Esophagus muscularis mucosa (tissue), 4 donors: ENCODE results near the gene CRACDL. TPM values are rescaled to one million over a fixed set of nuclear protein-coding genes. Genes with fewer than 3 reads are reported as not detected.

ENCODE experiments used
- DNase-seq: peaks from one replicate; pipeline ENCODE4 v3.0.0-alpha.2; 2017; ENCODE audit errors: extremely low spot score
- H3K27ac ChIP-seq, 4 donors: fragments of 200-600 bp; sonication (generic); replicated peaks in 1 of 4; 1 replicate in 3 of 4; 2 replicates in 1 of 4; pipeline ENCODE4 v1.5.1; 2016 to 2019; ENCODE audit warnings: mild to moderate bottlenecking in 1 of 4
- H3K27me3 ChIP-seq, 4 donors: fragments of 200-600 bp; sonication (generic); one replicate each; pipeline versions ENCODE4 v1.5.1 to v1.6.0; 2016 to 2019
- H3K36me3 ChIP-seq, 4 donors: fragments of 200-600 bp; sonication (generic); one replicate each; pipeline ENCODE4 v1.5.1; 2016 to 2019
- H3K4me1 ChIP-seq, 4 donors: fragments of 200-600 bp; sonication (generic); one replicate each; pipeline ENCODE4 v1.5.1; 2016 to 2019
- H3K4me3 ChIP-seq, 4 donors: fragments of 200-600 bp; sonication (generic); 1 replicate in 2 of 4; 2 replicates in 2 of 4; pipeline ENCODE4 v1.5.1; 2016 to 2019; ENCODE audit warnings: mild to moderate bottlenecking in 4 of 4, moderate library complexity in 1 of 4
- H3K9me3 ChIP-seq, 4 donors: fragments of 200-600 bp; sonication (generic); 1 replicate in 3 of 4; 2 replicates in 1 of 4; pipeline ENCODE4 v1.5.1; 2016 to 2019
- EP300 ChIP-seq: sonication (generic); formaldehyde crosslinking; IDR thresholded peaks from one replicate; pipeline ENCODE4 v1.6.1; 2017; ENCODE audit warnings: antibody characterized with exemption
- POLR2A ChIP-seq: fragments of 450-650 bp; IDR thresholded peaks from one replicate; pipeline ENCODE4 v1.6.1; 2017; ENCODE audit warnings: antibody characterized with exemption, moderate library complexity, mild to moderate bottlenecking, low read depth
- POLR2AphosphoS5 ChIP-seq, 2 donors: sonication (generic); formaldehyde crosslinking; IDR thresholded peaks; one replicate each; pipeline ENCODE4 v1.6.1; 2017; ENCODE audit warnings: antibody characterized with exemption in 2 of 2
- WGBS: methylation state at CpG from one replicate; pipeline ENCODE4 v1.1.5; 2018; 5-methylcytosine and 5-hydroxymethylcytosine counted together
- intact Hi-C: fragments of 100-400 bp; cut with DNase I; formaldehyde crosslinking; loops from one replicate; pipeline ENCODE4 v1.15.1; 2023
- total RNA-seq, 4 donors: library from RNA; depleted of rRNA; stranded (reverse); fragments of >200 nt; gene quantifications; one replicate each; pipeline versions ENCODE4 v1.1.0 to v1.2.1, GENCODE V29; 2016
- TF ChIP-seq, protein P1 (sequence below), 3 experiments: fragments of 200-600 bp in 2 of 3; fragments of 450-650 bp in 1 of 3; sonication (generic) in 2 of 3; IDR thresholded peaks; one replicate each; pipeline ENCODE4 v1.5.1; 2017 to 2019; ENCODE audit warnings: antibody characterized with exemption in 3 of 3, mild to moderate bottlenecking in 2 of 3, moderate library complexity in 1 of 3

CRACDL gene
- total RNA-seq, 4 donors from 2014 or later, result 1.7 to 4.7 (median 3.3) TPM

DNA sequence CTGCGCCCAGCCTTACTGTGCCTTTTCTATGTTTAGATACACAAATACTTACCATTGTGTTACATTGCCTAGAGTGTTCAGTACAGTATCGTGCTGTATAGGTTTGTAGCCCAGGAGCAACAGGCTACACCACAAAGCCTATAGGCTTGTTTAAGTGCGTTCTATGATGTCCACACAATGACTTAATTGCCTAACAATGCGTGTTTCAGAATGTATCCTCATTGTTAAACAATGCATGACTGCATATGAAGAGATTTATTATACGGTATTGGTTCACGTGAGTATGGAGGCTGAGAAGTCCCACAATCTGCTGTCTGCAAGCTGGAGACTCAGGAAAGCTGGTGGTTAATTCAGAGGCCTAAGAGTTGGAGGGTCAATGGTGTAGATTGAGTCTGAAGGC is 158.9 kb downstream of the CRACDL start:
- H3K4me3 ChIP-seq, result no peak overlapping the region
- intact Hi-C loops, result no loop called here
- H3K36me3 ChIP-seq, result no peaks in the 10 kb centered on the region
- TF ChIP-seq EP300 (no peak), POLR2AphosphoS5 (IDR thresholded peaks at IDR 0.05) (no peak), POLR2A (no peak)
- TF ChIP-seq, protein P1, sequence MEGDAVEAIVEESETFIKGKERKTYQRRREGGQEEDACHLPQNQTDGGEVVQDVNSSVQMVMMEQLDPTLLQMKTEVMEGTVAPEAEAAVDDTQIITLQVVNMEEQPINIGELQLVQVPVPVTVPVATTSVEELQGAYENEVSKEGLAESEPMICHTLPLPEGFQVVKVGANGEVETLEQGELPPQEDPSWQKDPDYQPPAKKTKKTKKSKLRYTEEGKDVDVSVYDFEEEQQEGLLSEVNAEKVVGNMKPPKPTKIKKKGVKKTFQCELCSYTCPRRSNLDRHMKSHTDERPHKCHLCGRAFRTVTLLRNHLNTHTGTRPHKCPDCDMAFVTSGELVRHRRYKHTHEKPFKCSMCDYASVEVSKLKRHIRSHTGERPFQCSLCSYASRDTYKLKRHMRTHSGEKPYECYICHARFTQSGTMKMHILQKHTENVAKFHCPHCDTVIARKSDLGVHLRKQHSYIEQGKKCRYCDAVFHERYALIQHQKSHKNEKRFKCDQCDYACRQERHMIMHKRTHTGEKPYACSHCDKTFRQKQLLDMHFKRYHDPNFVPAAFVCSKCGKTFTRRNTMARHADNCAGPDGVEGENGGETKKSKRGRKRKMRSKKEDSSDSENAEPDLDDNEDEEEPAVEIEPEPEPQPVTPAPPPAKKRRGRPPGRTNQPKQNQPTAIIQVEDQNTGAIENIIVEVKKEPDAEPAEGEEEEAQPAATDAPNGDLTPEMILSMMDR (IDR thresholded peaks at IDR 0.05), result no peak
- H3K4me1 ChIP-seq, result peaks cover 0 to 10% (median 2%) of the 10 kb centered on the region in 4 donors
- no peak overlapping the region for H3K27ac ChIP-seq
- peaks cover 0 to 12% (median 6%) of the 10 kb centered on the region in 4 donors for H3K9me3 ChIP-seq
- H3K27me3 ChIP-seq, result no peaks in the 10 kb centered on the region
- DNase-seq, result no peak
- WGBS, result 95% methylated on average over 6 of the region's 6 CpGs

DNA sequence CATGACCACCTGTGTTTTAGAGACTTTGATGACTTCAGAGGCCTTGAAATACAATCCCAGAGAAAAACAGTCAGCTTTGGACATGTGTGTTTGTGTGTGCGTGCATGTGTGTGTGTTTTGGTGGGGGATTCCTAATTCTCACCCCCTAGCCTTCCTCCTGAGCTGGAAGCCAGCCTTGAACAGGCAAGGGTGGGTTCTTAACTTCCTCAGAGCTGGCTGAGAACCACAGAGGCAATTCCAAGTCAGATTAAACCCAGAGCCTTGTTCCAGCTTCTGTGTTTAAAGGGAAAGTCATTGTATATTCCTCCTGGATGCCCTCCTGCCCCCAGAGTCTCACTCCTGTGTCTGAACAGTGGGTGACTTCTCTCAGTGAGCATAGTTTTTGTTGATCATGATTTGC is 159.9 kb downstream of the CRACDL start:
- Histone ChIP-seq H3K27ac (peak overlapping the region in 1 of 4 donors; percentile 35), H3K9me3 (peaks cover 0 to 3% (median 1%) of the 10 kb centered on the region in 4 donors), H3K4me3 (no peak overlapping the region), H3K4me1 (peaks cover 0 to 10% (median 4%) of the 10 kb centered on the region in 4 donors), H3K36me3 (no peaks in the 10 kb centered on the region), H3K27me3 (no peaks in the 10 kb centered on the region)
- no peak for DNase-seq
- TF ChIP-seq POLR2AphosphoS5 (IDR thresholded peaks at IDR 0.05) (no peak), EP300 (no peak), POLR2A (no peak)
- TF ChIP-seq, protein P1 (IDR thresholded peaks at IDR 0.05), result no peak
- intact Hi-C loops, result no loop called here
- 89% methylated on average over 1 of the region's 1 CpG for WGBS

DNA sequence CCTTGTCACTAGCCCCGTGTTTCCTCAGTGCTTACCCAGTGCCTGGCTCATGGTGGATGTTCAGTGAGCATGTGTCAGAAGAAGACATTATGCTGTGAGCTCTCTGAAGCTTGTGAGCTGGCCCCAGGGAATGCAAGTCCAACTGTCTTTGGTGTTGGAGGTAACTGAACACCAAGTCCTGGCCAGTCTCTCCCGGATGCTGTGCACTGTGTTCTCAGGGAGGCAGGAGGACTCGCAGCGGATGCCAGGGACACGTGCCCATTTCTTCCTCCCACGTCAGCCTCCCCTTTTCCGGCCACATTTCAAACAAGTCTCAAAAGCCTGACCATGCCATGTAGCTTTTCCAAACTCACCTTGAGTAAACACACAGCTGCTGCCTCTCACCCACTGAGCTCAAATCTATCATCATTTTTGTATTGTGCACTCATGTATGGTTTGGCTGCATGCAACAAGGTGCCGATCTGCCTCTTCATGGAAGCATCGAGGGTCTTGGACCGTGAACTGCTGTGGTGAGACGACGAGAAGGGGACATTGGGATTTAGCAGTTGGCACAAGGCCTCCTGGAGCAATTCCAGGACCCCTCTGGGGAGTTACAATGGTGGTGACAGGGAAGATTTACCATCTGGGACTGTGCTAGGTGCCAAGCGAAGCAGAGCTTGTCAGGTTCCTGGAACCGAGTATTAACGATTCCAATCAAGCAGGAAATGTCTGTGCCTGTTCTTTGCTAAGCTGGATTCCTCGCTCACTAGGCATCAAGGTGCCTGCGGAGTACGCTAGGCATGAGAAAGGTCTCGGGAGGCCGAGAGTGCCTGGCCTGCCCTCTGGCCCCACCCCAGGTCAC is 160.7 kb downstream of the CRACDL start:
- WGBS, result 70% methylated on average over 17 of the region's 20 CpGs
- H3K27me3 ChIP-seq, result no peaks in the 10 kb centered on the region
- H3K4me3 ChIP-seq, result peak overlapping the region in 1 of 4 donors; percentile 29
- H3K9me3 ChIP-seq, result no peaks in the 10 kb centered on the region
- TF ChIP-seq, protein P1 (IDR thresholded peaks at IDR 0.05), result no peak
- TF ChIP-seq EP300 (no peak), POLR2AphosphoS5 (IDR thresholded peaks at IDR 0.05) (no peak), POLR2A (no peak)
- H3K4me1 ChIP-seq, result peaks cover 0 to 10% (median 4%) of the 10 kb centered on the region in 4 donors
- intact Hi-C loops, result no loop called here
- DNase-seq, result no peak
- no peaks in the 10 kb centered on the region for H3K36me3 ChIP-seq
- peak overlapping the region in 2 of 4 donors; percentile 28 to 56 for H3K27ac ChIP-seq

DNA sequence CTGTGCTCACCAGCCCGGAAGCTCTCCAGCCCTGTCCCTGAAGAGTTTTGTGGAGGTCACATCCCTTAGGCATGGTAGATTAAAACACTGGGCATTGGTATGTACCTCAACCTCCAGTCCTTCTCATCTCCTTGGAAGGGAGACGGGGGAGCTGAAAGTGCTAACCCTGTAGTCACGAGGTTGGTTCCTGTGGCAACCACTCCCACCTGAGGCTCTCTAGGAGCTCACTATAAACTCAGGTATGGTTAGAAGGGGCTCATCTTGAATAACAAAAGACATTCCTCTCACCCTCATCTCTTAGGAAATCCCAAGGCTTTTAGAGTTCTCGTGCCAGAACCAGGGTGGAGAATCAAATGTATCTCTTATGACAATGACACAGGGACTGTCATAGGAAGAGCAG is 162.1 kb downstream of the CRACDL start:
- no peak for DNase-seq
- WGBS, result 88% methylated on average over 4 of the region's 4 CpGs

More for the DNA sequence above, 162.1 kb downstream of the CRACDL start:
- Histone ChIP-seq H3K4me1 (peaks cover 0 to 10% (median 4%) of the 10 kb centered on the region in 4 donors), H3K27me3 (no peaks in the 10 kb centered on the region), H3K4me3 (no peak overlapping the region), H3K36me3 (no peaks in the 10 kb centered on the region), H3K9me3 (no peaks in the 10 kb centered on the region), H3K27ac (no peak overlapping the region)
- intact Hi-C loops, result no loop called here
- TF ChIP-seq, protein P1 (IDR thresholded peaks at IDR 0.05), result no peak
- TF ChIP-seq POLR2A, result no peak
- no peak for TF ChIP-seq POLR2AphosphoS5 (IDR thresholded peaks at IDR 0.05)
- TF ChIP-seq EP300, result no peak
